GM19397 (cell line): Measurements from ENCODE around the gene RCBTB2.
A peak's percentile ranks its signal among the peaks of the same experiment; 100 is the strongest.

Source experiments
- ATAC-seq: cut with Tn5 transposase; IDR thresholded peaks from one replicate; pipeline ENCODE4 v1.9.1; 2021; ENCODE audit warnings: mild to moderate bottlenecking, moderate library complexity; ENCODE audit not compliant: unreplicated experiment

RCBTB2 gene

GRCh38 chr13:48496271-48497161 lies 36.4 kb downstream of the RCBTB2 start:
- no peak for ATAC-seq

- ATAC-seq: no peak
These were observed 38.0 kb downstream of the RCBTB2 start for GRCh38 chr13:48494874-48495273.

- no peak for ATAC-seq
These were observed 39.0 kb downstream of the RCBTB2 start for GRCh38 chr13:48493851-48494250.

GRCh38 chr13:48493066-48493765 lies 39.7 kb downstream of the RCBTB2 start:
- ATAC-seq: no peak

GRCh38 chr13:48492470-48493065 lies 40.3 kb downstream of the RCBTB2 start:
- peak; percentile 82 for ATAC-seq

GRCh38 chr13:48492096-48492440 lies 40.8 kb downstream of the RCBTB2 start:
- peak; percentile 60 for ATAC-seq

GRCh38 chr13:48491423-48492095 lies 41.3 kb downstream of the RCBTB2 start:
- ATAC-seq: no peak

- no peak for ATAC-seq
These were observed 42.6 kb downstream of the RCBTB2 start for GRCh38 chr13:48490241-48490640.

- ATAC-seq: no peak
These were observed 43.2 kb downstream of the RCBTB2 start for GRCh38 chr13:48489666-48490065.

- ATAC-seq: no peak
These were observed 43.9 kb downstream of the RCBTB2 start for GRCh38 chr13:48488995-48489394.

- ATAC-seq: no peak
These were observed 44.9 kb downstream of the RCBTB2 start for GRCh38 chr13:48487968-48488367.

- no peak for ATAC-seq
These were observed 46.0 kb downstream of the RCBTB2 start for GRCh38 chr13:48486836-48487235.

- no peak for ATAC-seq
These were observed 46.5 kb downstream of the RCBTB2 start for GRCh38 chr13:48486362-48486761.

- no peak for ATAC-seq
These were observed 47.4 kb downstream of the RCBTB2 start for GRCh38 chr13:48485432-48485831.

GRCh38 chr13:48483575-48483974 lies 49.3 kb downstream of the RCBTB2 start:
- no peak for ATAC-seq

GRCh38 chr13:48478391-48478790 lies 54.5 kb downstream of the RCBTB2 start:
- ATAC-seq: no peak

GRCh38 chr13:48477191-48477855 lies 55.6 kb downstream of the RCBTB2 start:
- ATAC-seq: no peak

- no peak for ATAC-seq
These were observed 56.2 kb downstream of the RCBTB2 start for GRCh38 chr13:48476686-48477085.

- no peak for ATAC-seq
These were observed 56.7 kb downstream of the RCBTB2 start for GRCh38 chr13:48476215-48476614.

GRCh38 chr13:48475230-48475629 lies 57.6 kb downstream of the RCBTB2 start:
- ATAC-seq: no peak
